Astrocyte (in vitro differentiated cells and primary cell): ENCODE data around the gene DCTN5. TPM values are rescaled to one million over a fixed set of nuclear protein-coding genes. Genes with fewer than 3 reads are reported as not detected.
A peak's percentile ranks its signal among the peaks of the same experiment; 100 is the strongest.
"Not testable (repeated sequence)": the region's sequence is repeated elsewhere in the genome, so short reads cannot be mapped to it uniquely, and the experiment has no call there.

Source experiments
- DNase-seq: peaks from one replicate; pipeline ENCODE4 v3.0.0-alpha.2; 2010; ENCODE audit warnings: low read depth
- FAIRE-seq: peaks from 2 replicates; lab custom pipeline; 2011; peaks lifted over from hg19 to GRCh38; lab: Jason Lieb, UNC
- H2AFZ ChIP-seq: 2 replicates; pipeline ENCODE4 v1.6.0; 2012; ENCODE audit warnings: low read depth, low read length, inconsistent platforms
- H3K27ac ChIP-seq: 2 replicates; pipeline ENCODE4 v1.5.1; 2011; ENCODE audit warnings: low read depth, low read length, inconsistent platforms
- H3K27me3 ChIP-seq: 2 replicates; pipeline ENCODE4 v1.6.0; 2011; ENCODE audit warnings: low read length, inconsistent platforms; ENCODE audit not compliant: insufficient read depth
- H3K36me3 ChIP-seq: 2 replicates; pipeline ENCODE4 v1.5.1; 2011; ENCODE audit warnings: low read length, inconsistent platforms; ENCODE audit not compliant: insufficient read depth
- H3K4me1 ChIP-seq: 2 replicates; pipeline ENCODE4 v1.5.1; 2011; ENCODE audit warnings: low read length, inconsistent platforms; ENCODE audit not compliant: insufficient read depth
- H3K4me2 ChIP-seq: 2 replicates; pipeline ENCODE4 v1.6.0; 2012; ENCODE audit warnings: low read length, inconsistent platforms
- H3K4me3 ChIP-seq: 2 replicates; pipeline ENCODE4 v1.5.1; 2011; ENCODE audit warnings: low read depth, mild to moderate bottlenecking, low read length, inconsistent platforms; ENCODE audit not compliant: insufficient read depth
- H3K79me2 ChIP-seq: 2 replicates; pipeline ENCODE4 v1.6.0; 2012; ENCODE audit warnings: mild to moderate bottlenecking, low read length, inconsistent platforms; ENCODE audit not compliant: insufficient read depth
- H3K9ac ChIP-seq: 2 replicates; pipeline ENCODE4 v1.6.0; 2012; ENCODE audit warnings: mild to moderate bottlenecking, low read length, inconsistent platforms
- H3K9me3 ChIP-seq: 2 replicates; pipeline ENCODE4 v1.5.1; 2012; ENCODE audit warnings: low read depth, mild to moderate bottlenecking, low read length, inconsistent platforms; ENCODE audit not compliant: insufficient read depth
- H4K20me1 ChIP-seq: 2 replicates; pipeline ENCODE4 v1.6.0; 2012; ENCODE audit warnings: low read length, inconsistent platforms; ENCODE audit not compliant: insufficient read depth
- H3K27ac Mint-ChIP-seq: one replicate; pipeline ENCODE4 v1.8.0; 2021; ENCODE audit warnings: mild to moderate bottlenecking, mixed read lengths; ENCODE audit not compliant: unreplicated experiment
- H3K27me3 Mint-ChIP-seq: one replicate; pipeline ENCODE4 v1.8.0; 2021; ENCODE audit warnings: low read depth, mixed read lengths; ENCODE audit not compliant: unreplicated experiment
- H3K36me3 Mint-ChIP-seq: one replicate; pipeline ENCODE4 v1.8.0; 2021; ENCODE audit warnings: low read depth, mixed read lengths; ENCODE audit not compliant: unreplicated experiment
- H3K4me1 Mint-ChIP-seq: one replicate; pipeline ENCODE4 v1.8.0; 2021; ENCODE audit warnings: low read depth, mixed read lengths; ENCODE audit not compliant: unreplicated experiment
- H3K4me3 Mint-ChIP-seq: one replicate; pipeline ENCODE4 v1.8.0; 2021; ENCODE audit warnings: mild to moderate bottlenecking, moderate library complexity, mixed read lengths; ENCODE audit not compliant: unreplicated experiment
- H3K9me3 Mint-ChIP-seq: one replicate; pipeline ENCODE4 v1.8.0; 2021; ENCODE audit warnings: mild to moderate bottlenecking, mixed read lengths; ENCODE audit not compliant: unreplicated experiment
- EZH2 ChIP-seq: IDR thresholded peaks from 2 replicates; pipeline ENCODE4 v1.6.1; 2012; ENCODE audit warnings: mild to moderate bottlenecking, low read length, inconsistent platforms; ENCODE audit not compliant: insufficient read depth
- total RNA-seq: library from RNA; stranded (reverse); gene quantifications from 2 replicates; pipeline ENCODE4 v1.2.1, GENCODE V29; 2021
- TF ChIP-seq, protein P1 (sequence below): IDR thresholded peaks from 2 replicates; pipeline ENCODE4 v1.5.1; 2011; ENCODE audit warnings: low read depth, mild to moderate bottlenecking, inconsistent platforms, low read length, moderate library complexity; ENCODE audit not compliant: insufficient read depth

DCTN5 gene
- total RNA-seq, 1 donor from 2014 or later: 117 TPM

- H3K27ac Mint-ChIP-seq: no peak overlapping the region
- no peaks in the 10 kb centered on the region for H3K9me3 ChIP-seq
- no peak overlapping the region for H3K4me2 ChIP-seq
- H3K79me2 ChIP-seq: no peaks in the 10 kb centered on the region
- no peak overlapping the region for H2AFZ ChIP-seq
- H3K36me3 ChIP-seq: no peaks in the 10 kb centered on the region
- H3K27me3 ChIP-seq: peaks cover 14% of the 10 kb centered on the region
- peaks cover 40% of the 10 kb centered on the region for H3K27me3 Mint-ChIP-seq
- peaks cover 3% of the 10 kb centered on the region for H3K9me3 Mint-ChIP-seq
- H3K27ac ChIP-seq: no peak overlapping the region
- no peaks in the 10 kb centered on the region for H3K4me1 Mint-ChIP-seq
- H3K36me3 Mint-ChIP-seq: peaks cover 3% of the 10 kb centered on the region
- no peak overlapping the region for H3K9ac ChIP-seq
- no peaks in the 10 kb centered on the region for H4K20me1 ChIP-seq
- no peaks in the 10 kb centered on the region for H3K4me1 ChIP-seq
- DNase-seq (no peak), FAIRE-seq (no peak)
- no peak overlapping the region for H3K4me3 ChIP-seq
- TF ChIP-seq EZH2: no peak
- TF ChIP-seq, protein P1, sequence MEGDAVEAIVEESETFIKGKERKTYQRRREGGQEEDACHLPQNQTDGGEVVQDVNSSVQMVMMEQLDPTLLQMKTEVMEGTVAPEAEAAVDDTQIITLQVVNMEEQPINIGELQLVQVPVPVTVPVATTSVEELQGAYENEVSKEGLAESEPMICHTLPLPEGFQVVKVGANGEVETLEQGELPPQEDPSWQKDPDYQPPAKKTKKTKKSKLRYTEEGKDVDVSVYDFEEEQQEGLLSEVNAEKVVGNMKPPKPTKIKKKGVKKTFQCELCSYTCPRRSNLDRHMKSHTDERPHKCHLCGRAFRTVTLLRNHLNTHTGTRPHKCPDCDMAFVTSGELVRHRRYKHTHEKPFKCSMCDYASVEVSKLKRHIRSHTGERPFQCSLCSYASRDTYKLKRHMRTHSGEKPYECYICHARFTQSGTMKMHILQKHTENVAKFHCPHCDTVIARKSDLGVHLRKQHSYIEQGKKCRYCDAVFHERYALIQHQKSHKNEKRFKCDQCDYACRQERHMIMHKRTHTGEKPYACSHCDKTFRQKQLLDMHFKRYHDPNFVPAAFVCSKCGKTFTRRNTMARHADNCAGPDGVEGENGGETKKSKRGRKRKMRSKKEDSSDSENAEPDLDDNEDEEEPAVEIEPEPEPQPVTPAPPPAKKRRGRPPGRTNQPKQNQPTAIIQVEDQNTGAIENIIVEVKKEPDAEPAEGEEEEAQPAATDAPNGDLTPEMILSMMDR: no peak
- peak overlapping the region; percentile 17 for H3K4me3 Mint-ChIP-seq
Measured at GRCh38 chr16:23716484-23716883, 75.2 kb downstream of the DCTN5 start.

DNA sequence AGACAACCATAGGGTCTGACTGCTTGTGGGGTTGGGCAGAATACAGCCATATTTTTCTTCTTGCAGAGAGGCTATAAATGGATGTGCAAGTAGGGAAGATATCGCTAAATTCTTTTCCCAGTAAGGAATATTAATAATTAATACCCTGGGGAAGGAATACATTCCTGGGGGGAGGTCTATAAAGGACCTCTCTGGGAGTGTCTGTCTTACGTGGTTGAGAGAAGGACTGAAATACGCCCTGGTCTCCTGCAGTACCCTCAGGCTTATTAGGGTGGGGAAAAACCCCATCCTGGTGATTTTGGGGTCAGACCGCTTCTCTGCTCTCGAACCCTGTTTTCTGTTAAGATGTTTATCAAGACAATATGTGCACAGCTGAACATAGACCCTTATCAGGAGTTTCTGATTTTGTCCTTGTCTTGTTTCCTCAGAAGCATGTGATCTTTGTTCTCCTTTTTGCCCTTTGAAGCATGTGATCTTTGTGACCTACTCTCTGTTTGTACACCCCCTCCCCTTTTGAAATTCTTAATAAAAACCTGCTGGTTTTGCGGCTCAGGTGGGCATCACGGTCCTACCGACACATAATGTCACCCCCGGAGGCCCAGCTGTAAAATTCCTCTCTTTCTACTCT, 81.5 kb downstream of the DCTN5 start:
- H3K4me1 ChIP-seq, H3K27me3 Mint-ChIP-seq, FAIRE-seq, H2AFZ ChIP-seq, H3K4me1 Mint-ChIP-seq, H4K20me1 ChIP-seq, H3K4me3 ChIP-seq, H3K36me3 ChIP-seq, H3K27me3 ChIP-seq, H3K27ac Mint-ChIP-seq, H3K4me3 Mint-ChIP-seq, H3K4me2 ChIP-seq, H3K9me3 Mint-ChIP-seq, H3K36me3 Mint-ChIP-seq, H3K79me2 ChIP-seq, H3K9me3 ChIP-seq, DNase-seq, H3K9ac ChIP-seq, H3K27ac ChIP-seq: not testable (repeated sequence)

- no peaks in the 10 kb centered on the region for H3K36me3 ChIP-seq
- no peak overlapping the region for H3K4me3 Mint-ChIP-seq
- H3K4me3 ChIP-seq: no peak overlapping the region
- H2AFZ ChIP-seq: no peak overlapping the region
- no peaks in the 10 kb centered on the region for H3K27me3 ChIP-seq
- TF ChIP-seq EZH2: no peak
- TF ChIP-seq, protein P1: no peak
- no peaks in the 10 kb centered on the region for H3K79me2 ChIP-seq
- H3K27ac ChIP-seq: no peak overlapping the region
- no peaks in the 10 kb centered on the region for H3K4me1 ChIP-seq
- H3K9me3 Mint-ChIP-seq: peaks cover 9% of the 10 kb centered on the region
- no peaks in the 10 kb centered on the region for H3K4me1 Mint-ChIP-seq
- H3K4me2 ChIP-seq: no peak overlapping the region
- H3K36me3 Mint-ChIP-seq: no peaks in the 10 kb centered on the region
- no peak overlapping the region for H3K9ac ChIP-seq
- H4K20me1 ChIP-seq: no peaks in the 10 kb centered on the region
- FAIRE-seq: no peak
- H3K27me3 Mint-ChIP-seq: no peaks in the 10 kb centered on the region
- H3K27ac Mint-ChIP-seq: no peak overlapping the region
- no peaks in the 10 kb centered on the region for H3K9me3 ChIP-seq
- DNase-seq: no peak
Measured at GRCh38 chr16:23724096-23724784, 83.0 kb downstream of the DCTN5 start.
